ENCODE measurements around the gene CYS1. TPM values are rescaled to one million over a fixed set of nuclear protein-coding genes. Genes with fewer than 3 reads are reported as not detected.

Gene CYS1
- total RNA-seq, 1 experiment from 2014 or later: not detected

GRCh38 chr2:10048501-10049171 lies 31.6 kb downstream of the CYS1 start:
- DNase-seq (ENCODE audit: low read depth): peak; percentile 49

GRCh38 chr2:10047616-10048500 lies 32.4 kb downstream of the CYS1 start:
- DNase-seq (ENCODE audit: low read depth): no peak

- DNase-seq (ENCODE audit: low read depth): no peak
Measured at GRCh38 chr2:10046931-10047330, 33.3 kb downstream of the CYS1 start.

GRCh38 chr2:10045561-10046355 lies 34.5 kb downstream of the CYS1 start:
- no peak for DNase-seq (ENCODE audit: low read depth)

GRCh38 chr2:10043906-10044601 lies 36.2 kb downstream of the CYS1 start:
- DNase-seq (ENCODE audit: low read depth): peak; percentile 77

- peak; percentile 78 for DNase-seq (ENCODE audit: low read depth)
Measured at GRCh38 chr2:10043256-10043905, 36.8 kb downstream of the CYS1 start, which contains the start of gene KLF11. Gene KLF11 (plus strand): TSS chr2:10043550. CDS start chr2:10043717, 167 bp downstream.

- no peak for DNase-seq (ENCODE audit: low read depth)
Measured at GRCh38 chr2:10042301-10043161, 37.7 kb downstream of the CYS1 start.

GRCh38 chr2:10041711-10042110 lies 38.5 kb downstream of the CYS1 start:
- DNase-seq (ENCODE audit: low read depth): no peak

GRCh38 chr2:10039658-10040410 lies 40.4 kb downstream of the CYS1 start:
- no peak for DNase-seq (ENCODE audit: low read depth)

- DNase-seq (ENCODE audit: low read depth): peak; percentile 19
Measured at GRCh38 chr2:10038716-10039115, 41.5 kb downstream of the CYS1 start.

GRCh38 chr2:10038123-10038522 lies 42.1 kb downstream of the CYS1 start:
- no peak for DNase-seq (ENCODE audit: low read depth)

GRCh38 chr2:10036095-10036884 lies 43.9 kb downstream of the CYS1 start:
- DNase-seq (ENCODE audit: low read depth): peak; percentile 58

- no peak for DNase-seq (ENCODE audit: low read depth)
Measured at GRCh38 chr2:10035633-10036032, 44.6 kb downstream of the CYS1 start.

GRCh38 chr2:10035053-10035422 lies 45.2 kb downstream of the CYS1 start:
- no peak for DNase-seq (ENCODE audit: low read depth)

GRCh38 chr2:10034333-10035052 lies 45.7 kb downstream of the CYS1 start:
- no peak for DNase-seq (ENCODE audit: low read depth)

GRCh38 chr2:10033251-10034006 lies 46.8 kb downstream of the CYS1 start:
- no peak for DNase-seq (ENCODE audit: low read depth)

- no peak for DNase-seq (ENCODE audit: low read depth)
Measured at GRCh38 chr2:10032746-10033105, 47.5 kb downstream of the CYS1 start.

Measured in LHCN-M2 (cell line).